ENCODE measurements around the gene CLEC11A. TPM values are rescaled to one million over a fixed set of nuclear protein-coding genes. Genes with fewer than 3 reads are reported as not detected.
"Not testable (repeated sequence)": the region's sequence is repeated elsewhere in the genome, so short reads cannot be mapped to it uniquely, and the experiment has no call there.

Gene CLEC11A
- total RNA-seq, 1 donor from 2014 or later = 2.8 TPM

DNA sequence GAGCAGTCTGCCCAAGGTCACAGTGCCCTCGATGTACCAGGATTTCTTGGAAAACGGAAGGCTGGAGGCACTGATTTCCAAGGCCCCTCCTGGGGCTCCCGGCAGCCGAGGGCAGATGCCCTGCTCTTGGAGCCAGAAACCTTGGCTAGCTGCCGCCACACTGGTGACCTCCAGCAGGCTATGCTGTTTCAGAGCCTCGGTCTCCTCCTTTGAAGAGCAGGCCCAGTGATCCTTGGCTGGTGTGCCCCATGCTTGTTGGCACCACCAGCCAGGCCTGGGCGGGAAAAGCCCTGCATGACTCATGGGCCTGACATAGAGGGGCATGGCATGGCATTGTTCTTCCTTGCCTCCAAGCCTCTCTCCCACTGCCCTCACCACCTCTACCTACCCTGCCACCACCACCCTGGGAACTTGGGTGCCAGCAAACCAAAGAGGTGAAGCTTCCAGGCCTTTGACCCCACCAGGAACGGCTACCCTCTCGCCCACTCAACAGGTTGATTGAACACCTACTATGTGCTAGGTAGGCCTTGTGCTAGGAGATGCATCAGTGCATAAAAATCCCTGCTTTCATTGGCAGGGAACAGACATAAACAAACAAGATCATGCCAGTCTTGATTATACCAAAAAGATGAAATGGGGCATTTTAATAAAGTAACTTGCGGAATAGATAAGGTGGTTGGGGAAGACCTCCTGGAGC, 1.6 kb upstream of the CLEC11A start:
- no peak for ATAC-seq
- no peak for DNase-seq (ENCODE audit: low spot score)

DNA sequence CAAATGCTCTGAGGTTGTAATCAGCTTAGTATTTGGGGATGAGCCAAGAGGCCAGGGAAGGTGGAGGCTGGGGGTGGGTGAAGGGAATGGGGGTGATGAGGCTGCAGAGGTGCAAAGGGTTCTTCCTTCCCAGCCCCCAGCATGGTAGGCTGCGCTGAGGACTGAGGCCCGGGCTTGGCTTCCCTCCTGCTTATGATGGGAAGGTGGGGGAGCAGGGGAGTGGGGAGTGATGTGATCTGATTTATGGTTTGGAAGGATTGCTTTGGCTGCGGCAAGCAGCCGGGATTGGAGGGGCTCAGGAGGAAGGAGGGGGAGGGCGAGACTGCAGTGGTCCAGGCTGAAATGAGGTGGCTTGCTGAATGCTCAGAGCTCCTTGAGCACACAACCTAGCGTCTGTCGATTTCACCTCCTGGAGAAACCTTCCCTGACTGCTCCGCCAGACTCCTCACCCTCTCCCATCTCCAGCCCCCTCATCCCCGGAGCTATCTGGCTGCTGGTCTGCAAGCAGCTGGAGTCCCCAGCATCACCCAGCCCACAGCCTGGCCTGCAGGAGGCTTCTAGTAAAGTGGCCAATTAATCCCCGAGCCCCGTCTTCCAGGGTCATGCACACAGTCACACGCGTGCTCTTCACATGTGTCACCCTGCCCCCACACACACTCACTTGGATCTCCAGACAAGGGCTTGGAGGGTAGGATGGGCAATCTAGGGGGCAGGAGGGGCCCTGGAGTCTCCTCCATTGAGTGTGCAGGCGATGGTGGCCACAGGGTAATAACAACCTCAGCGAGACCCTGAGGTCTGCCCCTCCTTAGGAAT, 757 bp upstream of the CLEC11A start:
- no peak for ATAC-seq
- DNase-seq (ENCODE audit: low spot score) = no peak

DNA sequence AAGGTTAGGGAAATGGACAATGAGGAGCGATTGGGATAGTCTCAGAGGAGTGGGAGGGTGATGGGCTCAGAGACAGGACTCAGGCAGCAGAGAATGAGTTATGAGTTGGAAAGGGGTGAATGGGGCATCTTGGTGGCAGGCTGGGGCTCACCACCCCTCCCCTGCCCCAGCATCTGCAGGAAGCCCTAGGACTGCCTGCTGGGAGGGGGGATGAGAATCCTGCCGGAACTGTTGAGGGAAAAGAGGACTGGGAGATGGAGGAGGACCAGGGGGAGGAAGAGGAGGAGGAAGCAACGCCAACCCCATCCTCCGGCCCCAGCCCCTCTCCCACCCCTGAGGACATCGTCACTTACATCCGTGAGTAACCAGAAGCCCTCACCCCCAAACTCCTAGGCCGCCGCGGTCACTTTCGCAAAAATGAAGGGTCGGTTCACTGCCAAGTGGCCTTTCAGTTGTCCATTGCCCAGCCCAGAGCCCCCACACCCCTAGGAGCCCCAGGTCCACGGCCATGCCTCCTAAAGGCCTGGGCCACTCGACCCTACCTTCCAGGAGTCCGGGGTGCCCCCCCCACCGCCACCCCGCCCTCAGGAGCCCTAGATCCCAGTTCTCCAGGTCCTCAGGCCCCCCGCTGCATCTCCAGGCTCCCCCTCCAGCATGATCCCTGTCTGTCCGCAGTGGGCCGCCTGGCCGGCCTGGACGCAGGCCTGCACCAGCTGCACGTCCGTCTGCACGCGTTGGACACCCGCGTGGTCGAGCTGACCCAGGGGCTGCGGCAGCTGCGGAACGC, 764 bp downstream of the CLEC11A start:
- DNase-seq (ENCODE audit: low spot score) (no peak), ATAC-seq (no peak)

DNA sequence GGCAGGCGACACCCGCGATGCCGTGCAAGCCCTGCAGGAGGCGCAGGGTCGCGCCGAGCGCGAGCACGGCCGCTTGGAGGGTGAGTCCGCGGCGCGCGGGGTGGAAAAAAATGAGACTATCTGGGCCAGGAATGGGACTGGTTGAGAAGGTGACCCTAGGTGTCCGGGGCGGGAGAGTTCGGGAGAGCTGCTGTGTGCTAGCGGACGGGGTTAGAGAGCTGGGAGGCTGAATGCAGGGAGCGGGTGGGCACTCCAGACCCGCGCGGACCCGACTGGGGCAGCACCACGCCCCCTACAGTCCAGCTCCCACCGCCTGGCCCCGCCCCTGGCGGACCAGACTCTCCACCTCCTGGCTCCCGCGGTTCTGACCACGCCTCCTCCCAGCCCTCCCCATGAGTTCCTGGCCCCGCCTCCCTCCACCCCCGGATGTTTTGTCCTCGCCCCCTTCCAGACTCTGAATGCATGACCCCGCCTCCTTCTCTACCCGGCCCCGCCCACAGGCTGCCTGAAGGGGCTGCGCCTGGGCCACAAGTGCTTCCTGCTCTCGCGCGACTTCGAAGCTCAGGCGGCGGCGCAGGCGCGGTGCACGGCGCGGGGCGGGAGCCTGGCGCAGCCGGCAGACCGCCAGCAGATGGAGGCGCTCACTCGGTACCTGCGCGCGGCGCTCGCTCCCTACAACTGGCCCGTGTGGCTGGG, 1.5 kb downstream of the CLEC11A start:
- DNase-seq (ENCODE audit: low spot score) = peak; percentile 89

DNA sequence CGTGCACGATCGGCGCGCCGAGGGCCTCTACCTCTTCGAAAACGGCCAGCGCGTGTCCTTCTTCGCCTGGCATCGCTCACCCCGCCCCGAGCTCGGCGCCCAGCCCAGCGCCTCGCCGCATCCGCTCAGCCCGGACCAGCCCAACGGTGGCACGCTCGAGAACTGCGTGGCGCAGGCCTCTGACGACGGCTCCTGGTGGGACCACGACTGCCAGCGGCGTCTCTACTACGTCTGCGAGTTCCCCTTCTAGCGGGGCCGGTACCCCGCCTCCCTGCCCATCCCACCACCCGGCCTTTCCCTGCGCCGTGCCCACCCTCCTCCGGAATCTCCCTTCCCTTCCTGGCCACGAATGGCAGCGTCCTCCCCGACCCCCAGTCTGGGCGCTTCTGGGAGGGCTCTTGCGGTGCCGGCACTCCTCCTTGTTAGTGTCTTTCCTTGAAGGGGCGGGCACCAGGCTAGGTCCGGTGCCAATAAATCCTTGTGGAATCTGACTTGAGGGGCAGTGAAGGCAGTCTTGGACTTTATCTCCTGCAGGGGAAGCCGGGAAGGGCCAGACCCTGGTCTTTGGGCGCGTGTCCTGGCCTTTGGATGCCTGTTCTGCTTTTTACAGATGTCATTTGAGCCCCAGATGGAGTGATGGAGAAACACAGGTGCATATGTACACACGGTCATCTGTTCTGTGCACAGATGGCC, 2.2 kb downstream of the CLEC11A start:
- ATAC-seq (no peak), DNase-seq (ENCODE audit: low spot score) (no peak)

More for the DNA sequence above, 1.5 kb downstream of the CLEC11A start:
- peak; percentile 89 for ATAC-seq

DNA sequence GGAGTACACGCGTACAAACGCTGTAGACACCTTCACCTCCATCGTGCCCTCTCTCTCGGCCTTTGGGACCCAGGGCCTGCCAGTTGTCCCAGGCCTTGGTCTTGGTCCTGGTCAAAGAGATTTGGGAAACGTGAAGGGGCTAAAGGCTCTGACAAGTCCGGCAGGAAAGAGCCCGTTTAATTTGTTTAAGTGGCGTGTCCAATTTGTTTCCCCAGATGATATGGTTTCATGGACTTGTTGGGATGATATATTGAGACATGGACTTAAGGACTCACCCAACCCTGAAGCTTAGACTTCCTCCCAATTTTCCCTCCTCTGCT, 2.7 kb downstream of the CLEC11A start:
- ATAC-seq = no peak

DNA sequence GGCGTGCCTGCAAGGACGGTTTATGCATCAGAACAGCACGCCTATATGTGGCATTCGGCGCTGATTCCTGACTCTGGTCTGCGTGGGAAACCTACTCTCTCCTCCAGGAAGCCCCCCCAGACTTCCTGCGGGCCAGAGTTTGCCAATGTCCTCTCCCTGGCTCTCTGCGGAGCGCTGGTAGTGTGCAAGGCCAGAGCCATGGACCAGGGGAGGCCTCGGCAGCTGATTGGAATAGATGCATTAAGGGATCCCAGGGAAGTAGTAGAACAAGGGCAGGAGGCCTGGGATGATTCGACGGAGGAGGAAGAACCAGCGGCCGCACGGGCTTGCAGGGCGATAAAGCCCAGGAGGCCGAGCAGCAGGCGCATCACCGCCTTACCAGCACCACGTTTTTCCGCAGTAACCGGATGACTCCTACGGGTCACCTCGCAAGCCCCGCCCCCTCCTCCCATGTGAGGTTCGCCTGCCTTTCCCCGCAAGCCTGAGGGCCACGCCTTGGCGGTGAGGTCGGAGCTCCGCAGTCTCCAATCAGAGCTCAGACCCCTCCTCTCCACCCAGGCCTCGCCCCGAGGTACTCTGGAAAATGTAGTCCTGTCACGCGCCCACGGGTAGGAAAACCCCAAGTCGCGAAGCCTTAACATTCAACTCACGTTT, 5.0 kb downstream of the CLEC11A start:
- ATAC-seq (no peak), DNase-seq (ENCODE audit: low spot score) (peak; percentile 49)

More for the DNA sequence above, 2.7 kb downstream of the CLEC11A start:
- no peak for DNase-seq (ENCODE audit: low spot score)

DNA sequence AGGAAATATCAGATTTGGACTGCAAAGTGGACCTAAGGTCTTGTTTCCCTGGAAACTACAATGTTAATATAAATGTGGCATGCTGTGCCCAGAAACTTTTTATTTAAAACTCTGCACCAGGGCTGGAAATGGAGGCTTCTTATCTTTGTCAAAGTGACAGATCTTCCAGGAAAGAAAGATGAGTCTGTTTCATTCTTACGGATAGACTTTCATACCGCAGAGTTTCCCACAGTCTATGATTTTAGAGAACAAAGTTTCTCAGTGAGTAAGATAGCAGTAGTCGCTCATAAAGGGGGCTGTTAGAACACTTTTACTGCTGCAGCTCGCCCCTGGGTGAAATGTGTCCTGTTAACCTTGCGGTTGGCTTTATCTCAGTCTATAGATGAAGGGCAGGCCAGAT, 6.7 kb downstream of the CLEC11A start:
- no peak for DNase-seq (ENCODE audit: low spot score)
- ATAC-seq = no peak

DNA sequence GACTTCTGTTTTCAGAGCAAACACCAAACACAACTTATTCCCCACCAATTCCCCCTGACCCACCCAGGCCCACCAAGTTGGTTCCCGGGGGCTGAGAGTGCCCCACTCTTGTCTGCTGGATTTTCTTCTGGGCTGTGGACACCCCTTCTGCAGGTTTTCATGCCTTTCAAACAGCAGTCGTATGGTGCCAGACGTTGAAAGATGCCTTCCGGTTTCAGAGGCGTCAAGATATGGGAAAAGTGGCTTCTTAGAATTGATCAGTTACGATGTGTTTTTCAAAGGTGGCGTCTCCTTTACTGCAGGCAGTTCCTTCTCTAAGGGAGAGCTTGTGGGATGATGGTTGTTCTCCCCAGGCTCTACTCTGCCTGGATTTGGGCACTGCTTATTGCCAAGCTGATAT, 12.7 kb downstream of the CLEC11A start:
- no peak for DNase-seq (ENCODE audit: low spot score)
- ATAC-seq = no peak

DNA sequence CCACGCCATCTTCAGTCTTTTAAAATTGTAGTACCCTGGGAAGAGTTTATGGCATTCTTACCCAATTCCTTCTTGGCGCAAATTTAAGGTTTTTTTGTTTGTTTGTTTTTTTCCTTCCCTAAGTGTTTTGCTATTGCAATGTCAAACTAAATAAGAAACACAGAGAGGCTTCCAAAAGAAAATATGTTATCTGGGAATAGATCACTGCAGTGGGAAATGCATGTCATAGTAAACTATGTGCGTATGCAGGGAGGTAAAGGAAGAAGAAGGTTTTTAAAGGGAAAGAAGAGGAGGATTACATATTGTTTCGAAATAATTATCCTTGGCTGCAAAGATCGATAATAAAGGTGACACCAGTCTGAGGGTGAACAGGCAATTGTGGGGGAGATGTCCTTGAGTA, 13.2 kb downstream of the CLEC11A start:
- no peak for DNase-seq (ENCODE audit: low spot score)
- no peak for ATAC-seq

DNA sequence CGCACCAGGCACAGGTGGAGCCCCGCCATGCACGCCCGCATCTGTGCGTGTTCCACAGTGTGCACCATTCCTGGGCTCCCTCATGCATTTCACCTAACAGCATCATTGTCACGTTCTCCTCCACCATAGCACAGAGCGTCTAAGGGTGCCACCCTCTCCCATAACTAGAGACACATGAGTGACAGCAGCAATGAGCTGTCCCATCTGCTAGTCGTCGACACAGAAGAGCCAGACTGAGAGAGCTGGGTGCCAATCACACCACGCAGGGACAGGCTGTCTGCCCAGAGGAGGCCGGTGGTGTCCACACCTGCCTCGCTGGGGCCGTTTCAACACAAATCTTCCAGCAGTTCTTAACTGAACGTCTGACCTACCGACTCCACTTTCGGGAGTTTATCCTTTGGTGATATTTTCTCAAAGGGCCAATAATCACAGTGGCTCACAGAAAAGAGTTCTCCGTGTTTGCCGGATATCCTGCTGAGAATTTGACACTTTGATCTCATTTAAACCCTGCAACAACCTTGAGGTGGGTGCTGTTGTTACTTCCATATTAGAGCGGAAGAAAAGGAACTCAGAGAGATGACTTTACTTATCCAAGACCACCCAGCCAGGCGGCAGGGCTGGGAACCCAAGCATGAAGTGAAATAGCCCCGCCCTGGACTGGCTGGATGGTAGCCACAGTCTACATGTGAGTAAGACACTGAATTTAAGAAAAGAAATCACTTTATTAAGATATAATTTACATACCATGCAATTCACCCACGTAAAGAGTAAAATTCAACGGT, 16.2 kb downstream of the CLEC11A start:
- DNase-seq (ENCODE audit: low spot score) (no peak), ATAC-seq (no peak)

DNA sequence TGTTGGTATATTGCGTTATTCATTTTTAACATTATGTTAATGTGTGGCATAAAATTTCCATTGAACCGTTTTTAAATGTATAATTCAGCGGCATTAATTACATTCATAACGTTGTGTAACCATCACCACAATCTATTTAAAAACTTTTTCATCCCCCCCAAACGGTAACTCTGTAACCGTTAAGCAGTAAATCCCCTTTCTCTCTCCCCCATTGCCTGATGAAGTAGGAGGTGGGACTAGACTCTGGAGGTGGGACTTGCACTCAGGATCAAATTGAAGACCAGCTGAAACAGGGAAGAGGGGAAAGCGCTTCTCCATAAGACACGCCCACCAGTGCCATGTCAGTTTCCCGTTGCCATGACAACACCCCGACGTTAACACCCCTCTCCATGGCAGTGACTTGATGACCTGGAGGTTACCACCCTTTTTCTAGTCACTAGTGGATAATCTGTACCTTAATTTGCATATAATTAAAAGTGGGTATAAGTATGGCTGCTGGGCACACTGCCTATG, 16.8 kb downstream of the CLEC11A start:
- no peak for DNase-seq (ENCODE audit: low spot score)
- no peak for ATAC-seq

DNA sequence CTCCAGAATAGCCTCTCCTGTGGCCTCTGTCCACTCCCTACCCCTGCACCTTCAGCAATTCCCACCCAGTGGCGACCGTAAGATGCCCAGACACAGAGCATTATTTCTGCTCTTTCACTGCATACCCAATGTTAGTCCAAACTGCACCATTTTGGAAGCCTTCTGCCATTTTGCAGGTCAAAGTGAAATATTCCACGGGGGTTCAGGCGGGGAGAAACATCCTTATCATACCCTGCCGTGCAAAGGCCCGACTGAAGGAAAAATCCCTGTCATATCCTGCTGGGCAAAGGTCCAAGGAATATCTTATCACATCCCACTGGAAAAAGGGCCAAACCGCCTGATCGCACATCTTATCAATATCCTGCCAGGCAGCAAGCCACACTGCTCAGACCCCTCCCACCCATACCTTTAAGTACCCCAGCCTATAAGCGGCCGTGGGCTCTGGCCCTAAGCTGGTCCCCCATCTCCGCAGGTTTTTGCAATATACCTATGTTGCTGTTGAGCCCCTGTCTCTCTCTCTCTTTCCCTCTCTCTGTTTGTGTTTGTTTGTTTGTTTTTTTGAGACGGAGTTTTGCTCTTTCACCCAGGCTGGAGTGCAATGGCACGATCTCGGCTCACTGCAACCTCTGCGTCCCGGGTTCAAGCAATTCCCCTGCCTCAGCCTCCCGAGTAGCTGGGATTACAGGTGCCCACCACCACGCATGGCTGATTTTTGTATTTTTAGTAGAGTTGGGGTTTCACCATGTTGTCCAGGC, 18.2 kb downstream of the CLEC11A start:
- ATAC-seq (no peak), DNase-seq (ENCODE audit: low spot score) (no peak)

DNA sequence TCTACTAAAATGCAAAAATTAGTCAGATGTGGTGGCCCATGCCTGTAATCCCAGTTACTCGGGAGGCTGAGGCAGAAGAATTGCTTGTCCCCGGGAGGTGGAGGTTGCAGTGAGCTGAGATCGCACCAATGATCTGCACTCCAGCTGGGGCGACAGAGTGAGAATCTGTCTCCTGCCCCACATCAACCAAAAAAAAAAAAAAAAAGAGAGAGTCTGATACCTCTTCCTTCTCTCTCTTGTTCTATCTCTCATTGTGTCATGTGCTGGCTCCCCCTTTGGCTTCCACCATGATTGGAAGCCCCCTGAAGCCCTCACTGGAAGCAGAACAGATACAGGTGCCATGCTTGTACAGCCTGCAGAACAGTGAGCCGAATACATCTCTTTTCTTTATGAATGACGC, 20.4 kb downstream of the CLEC11A start:
- no peak for ATAC-seq
- no peak for DNase-seq (ENCODE audit: low spot score)

DNA sequence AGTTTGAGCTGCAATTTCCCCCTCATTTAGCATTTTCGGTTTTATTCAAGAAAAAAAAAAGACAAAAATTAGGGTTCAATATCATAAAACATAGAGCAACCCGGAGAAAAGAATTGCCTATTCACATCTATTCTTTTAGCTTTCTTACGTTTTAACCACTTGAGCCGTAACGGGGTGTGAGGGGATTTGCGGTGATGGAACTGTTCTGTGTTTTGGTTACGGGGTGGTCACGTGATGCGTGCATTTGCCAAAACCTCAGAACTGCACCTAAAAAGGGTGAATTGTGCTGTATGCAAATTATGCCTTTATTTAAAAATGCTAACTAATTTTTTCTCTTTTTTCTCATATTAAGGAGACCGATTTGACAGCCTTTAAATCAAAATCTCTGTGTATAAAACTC, 22.1 kb downstream of the CLEC11A start:
- DNase-seq (ENCODE audit: low spot score) (no peak), ATAC-seq (no peak)

DNA sequence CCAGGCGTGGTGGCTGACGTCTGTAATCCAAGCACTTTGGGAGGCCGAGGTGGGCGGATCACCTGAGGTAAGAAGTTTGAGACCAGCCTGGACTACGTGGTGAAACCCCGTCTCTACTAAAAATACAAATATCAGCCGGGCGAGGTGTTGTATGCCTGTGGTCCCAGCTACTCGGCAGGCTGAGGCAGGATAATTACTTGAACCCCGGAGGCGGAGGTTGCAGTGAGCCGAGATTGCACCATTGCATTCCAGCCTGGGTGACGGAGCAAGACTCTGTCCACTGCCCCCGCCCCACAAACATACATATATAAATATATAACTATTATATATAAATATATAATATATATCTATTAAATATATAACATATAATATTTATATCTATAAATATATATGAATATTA, 24.0 kb downstream of the CLEC11A start:
- not testable (repeated sequence) for DNase-seq (ENCODE audit: low spot score); ATAC-seq

DNA sequence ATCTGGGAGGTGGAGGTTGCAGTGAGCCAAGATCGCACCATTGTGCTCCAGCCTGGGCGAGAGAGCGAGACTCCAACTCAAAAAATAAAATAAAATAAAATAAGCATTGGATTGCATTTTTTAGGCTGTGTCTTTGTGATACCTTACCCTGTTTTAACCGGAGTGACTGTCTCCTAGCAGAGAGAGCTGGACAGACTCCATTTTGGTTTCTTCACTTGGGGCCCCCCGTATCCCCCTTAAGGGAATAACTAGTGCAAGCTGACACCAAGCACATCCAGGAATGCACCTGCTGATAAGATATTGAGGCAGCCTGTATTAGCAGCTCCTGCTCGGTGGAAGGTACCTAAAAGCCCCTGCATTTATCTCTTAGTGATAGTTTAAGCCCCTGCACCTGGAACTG, 26.3 kb downstream of the CLEC11A start:
- ATAC-seq (no peak), DNase-seq (ENCODE audit: low spot score) (no peak)

DNA sequence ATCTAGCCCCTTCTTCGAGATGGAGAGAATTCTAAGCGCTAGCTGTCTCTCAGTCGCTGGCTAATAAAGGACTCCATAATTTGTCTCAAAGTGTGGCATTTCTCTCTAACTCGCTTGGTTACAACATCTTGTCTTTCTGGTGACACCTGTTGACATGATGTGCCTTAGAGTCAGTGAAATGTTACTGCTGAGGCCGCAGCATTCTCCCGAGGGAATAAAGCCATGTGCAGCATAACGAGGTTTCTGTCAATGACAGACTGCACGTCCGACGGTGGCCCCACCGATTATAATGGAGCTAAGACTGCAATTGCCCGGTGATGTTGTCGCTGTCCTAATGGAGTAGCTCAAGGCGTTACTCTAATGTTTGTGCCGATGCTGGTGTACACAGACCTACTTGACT, 26.8 kb downstream of the CLEC11A start:
- no peak for ATAC-seq

More for the DNA sequence above, 26.8 kb downstream of the CLEC11A start:
- no peak for DNase-seq (ENCODE audit: low spot score)

All from left lobe of liver (tissue), 2 donors.